ENCODE results near the gene TBC1D9B. TPM values are rescaled to one million over a fixed set of nuclear protein-coding genes. Genes with fewer than 3 reads are reported as not detected.
A peak's percentile ranks its signal among the peaks of the same experiment; 100 is the strongest.

TBC1D9B gene
- polyA plus RNA-seq, 6 donors from 2014 or later = 12.3 to 51.2 (median 21.7) TPM

DNA sequence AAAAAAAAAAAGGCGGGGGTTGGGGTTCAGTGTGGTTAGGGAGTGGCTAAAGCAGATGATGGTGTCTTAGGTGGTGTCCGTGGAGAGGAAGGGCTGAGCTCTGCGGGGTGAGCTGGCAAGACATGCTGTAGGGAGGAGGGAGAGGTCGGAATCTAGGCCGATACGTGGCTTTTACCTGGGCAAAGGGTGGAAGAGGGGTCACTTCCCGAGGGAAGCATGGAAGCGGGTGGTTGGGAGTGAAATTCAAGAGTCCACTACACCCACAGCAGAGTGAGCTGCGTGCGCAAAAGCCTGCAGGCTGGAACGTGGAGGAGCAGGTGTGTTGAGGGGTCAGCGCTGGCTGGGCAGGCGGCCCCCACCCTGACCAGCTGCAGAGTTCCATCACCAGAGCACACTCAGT is 17.8 kb downstream of the TBC1D9B start:
- H3K36me3 Mint-ChIP-seq = peaks cover 28 to 36% of the 10 kb centered on the region in 2 donors
- no peak for DNase-seq
- H3K4me3 Mint-ChIP-seq = no peak overlapping the region
- peak overlapping the region in 1 of 6 donors; percentile 95 for H3K27ac Mint-ChIP-seq
- peaks cover 4 to 6% (median 5%) of the 10 kb centered on the region in 3 donors for H3K4me1 Mint-ChIP-seq
- no peak for ATAC-seq (ENCODE audit: low read depth in 2 of 2)
- H3K27me3 Mint-ChIP-seq = no peaks in the 10 kb centered on the region
- H3K9me3 Mint-ChIP-seq = peaks cover 0 to 6% (median 1%) of the 10 kb centered on the region in 7 donors

GRCh38 chr5:179887802-179888201 is 19.9 kb downstream of the TBC1D9B start:
- peaks cover 4 to 6% (median 6%) of the 10 kb centered on the region in 3 donors for H3K4me1 Mint-ChIP-seq
- ATAC-seq (ENCODE audit: low read depth in 2 of 2) (no peak), DNase-seq (no peak)
- no peaks in the 10 kb centered on the region for H3K27me3 Mint-ChIP-seq
- H3K9me3 Mint-ChIP-seq = peaks cover 5 to 23% (median 15%) of the 10 kb centered on the region in 7 donors
- H3K4me3 Mint-ChIP-seq = no peak overlapping the region
- peaks cover 45 to 56% of the 10 kb centered on the region in 2 donors for H3K36me3 Mint-ChIP-seq
- H3K27ac Mint-ChIP-seq = peak overlapping the region in 2 of 6 donors; percentile 44 to 92

DNA sequence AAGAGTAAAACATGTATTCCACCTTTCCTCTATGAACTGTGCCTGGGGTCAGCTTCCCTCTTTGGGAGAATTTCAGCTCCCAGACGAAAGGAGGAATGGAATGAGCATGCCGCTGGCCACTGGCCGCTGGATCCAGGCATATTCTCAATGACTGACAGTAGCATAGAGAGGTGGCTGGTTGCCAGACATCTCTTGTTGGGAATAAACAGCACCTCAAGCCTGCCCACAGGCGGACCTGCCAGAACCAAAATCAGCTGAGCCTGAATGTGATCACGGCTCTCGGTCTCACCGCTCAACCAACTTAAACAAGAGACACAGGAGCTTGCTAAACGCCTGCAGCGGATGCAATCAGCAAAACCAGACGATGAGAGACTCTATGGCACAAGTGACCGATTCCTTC is 20.6 kb downstream of the TBC1D9B start:
- Mint-ChIP-seq H3K36me3 (peaks cover 45 to 56% of the 10 kb centered on the region in 2 donors), H3K27ac (no peak overlapping the region)

DNA sequence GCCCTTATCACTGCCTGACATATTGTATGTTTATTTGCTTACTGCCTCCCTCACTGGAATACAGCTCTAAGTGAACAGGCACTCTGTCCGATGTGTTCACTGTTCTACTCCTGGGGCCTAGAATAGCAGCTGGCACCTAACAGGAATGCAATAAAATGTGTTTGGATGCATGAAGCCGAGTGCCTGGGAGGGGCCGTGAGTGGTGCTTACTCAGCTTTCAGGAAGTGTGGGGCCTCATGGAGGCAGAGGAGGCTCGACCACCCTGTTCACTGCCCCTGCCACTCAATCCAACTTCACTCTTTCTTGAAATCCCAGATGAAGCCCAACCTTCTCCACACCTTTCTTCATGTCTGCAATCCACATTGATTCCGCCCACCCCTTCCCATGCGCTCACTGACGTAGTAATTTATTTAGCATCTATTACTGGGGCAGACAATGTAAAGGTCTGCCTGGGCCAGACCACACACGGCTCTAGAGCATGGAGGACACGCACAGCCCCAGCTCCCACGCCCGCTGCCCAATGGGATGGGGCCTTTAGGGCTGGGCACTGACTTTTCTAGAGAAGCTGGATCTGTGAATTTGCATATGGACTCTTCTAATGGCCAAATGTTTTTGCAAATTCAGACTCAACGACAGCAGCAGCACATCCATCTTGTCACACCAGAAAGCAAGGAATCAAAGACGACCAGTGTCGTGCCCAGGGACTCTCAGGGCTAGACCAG is 21.3 kb downstream of the TBC1D9B start:
- H3K4me1 Mint-ChIP-seq = peaks cover 4 to 6% (median 6%) of the 10 kb centered on the region in 3 donors
- no peak for ATAC-seq (ENCODE audit: low read depth in 2 of 2)
- no peak overlapping the region for H3K27ac Mint-ChIP-seq
- H3K27me3 Mint-ChIP-seq = no peaks in the 10 kb centered on the region
- no peak overlapping the region for H3K4me3 Mint-ChIP-seq
- peaks cover 5 to 30% (median 18%) of the 10 kb centered on the region in 7 donors for H3K9me3 Mint-ChIP-seq
- no peak for DNase-seq
- H3K36me3 Mint-ChIP-seq = peaks cover 46 to 56% of the 10 kb centered on the region in 2 donors

More for the DNA sequence above, 20.6 kb downstream of the TBC1D9B start:
- Mint-ChIP-seq H3K9me3 (peaks cover 5 to 29% (median 17%) of the 10 kb centered on the region in 7 donors), H3K4me1 (peaks cover 4 to 6% (median 6%) of the 10 kb centered on the region in 3 donors), H3K27me3 (no peaks in the 10 kb centered on the region), H3K4me3 (no peak overlapping the region)
- DNase-seq (no peak), ATAC-seq (ENCODE audit: low read depth in 2 of 2) (no peak)

- H3K27ac Mint-ChIP-seq = no peak overlapping the region
- H3K36me3 Mint-ChIP-seq = peaks cover 46 to 56% of the 10 kb centered on the region in 2 donors
These were observed 22.1 kb downstream of the TBC1D9B start for GRCh38 chr5:179885491-179886090.

DNA sequence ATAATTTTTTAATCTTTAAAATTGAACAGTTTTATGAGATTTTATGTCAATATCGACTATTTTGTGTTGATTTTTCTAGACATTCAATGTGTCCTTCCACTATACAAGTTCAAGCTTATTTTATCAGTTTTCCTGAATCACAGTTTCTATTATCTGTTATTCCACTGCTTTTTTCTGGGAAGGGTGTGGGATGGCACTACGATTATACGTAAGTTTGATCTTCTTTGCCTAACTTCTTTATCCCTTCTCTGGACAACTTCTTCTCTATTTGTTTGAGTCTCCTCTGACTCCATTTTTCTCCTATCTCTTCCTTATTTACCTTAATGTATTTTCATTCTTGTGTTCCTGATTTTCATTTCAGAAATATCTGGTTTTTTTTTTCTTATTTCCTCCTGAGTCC is 24.5 kb downstream of the TBC1D9B start:
- Mint-ChIP-seq H3K9me3 (peaks cover 5 to 30% (median 18%) of the 10 kb centered on the region in 7 donors), H3K36me3 (peaks cover 38 to 46% of the 10 kb centered on the region in 2 donors), H3K4me3 (no peak overlapping the region), H3K27ac (peak overlapping the region in 1 of 6 donors; percentile 17), H3K4me1 (peaks cover 4 to 6% (median 6%) of the 10 kb centered on the region in 3 donors), H3K27me3 (no peaks in the 10 kb centered on the region)
- DNase-seq = no peak
- ATAC-seq (ENCODE audit: low read depth in 2 of 2) = no peak

More at GRCh38 chr5:179885491-179886090, 22.1 kb downstream of the TBC1D9B start:
- DNase-seq (no peak), ATAC-seq (ENCODE audit: low read depth in 2 of 2) (no peak)
- H3K4me1 Mint-ChIP-seq = peaks cover 4 to 6% (median 6%) of the 10 kb centered on the region in 3 donors
- H3K4me3 Mint-ChIP-seq = no peak overlapping the region
- no peaks in the 10 kb centered on the region for H3K27me3 Mint-ChIP-seq
- H3K9me3 Mint-ChIP-seq = peaks cover 5 to 30% (median 18%) of the 10 kb centered on the region in 7 donors

DNA sequence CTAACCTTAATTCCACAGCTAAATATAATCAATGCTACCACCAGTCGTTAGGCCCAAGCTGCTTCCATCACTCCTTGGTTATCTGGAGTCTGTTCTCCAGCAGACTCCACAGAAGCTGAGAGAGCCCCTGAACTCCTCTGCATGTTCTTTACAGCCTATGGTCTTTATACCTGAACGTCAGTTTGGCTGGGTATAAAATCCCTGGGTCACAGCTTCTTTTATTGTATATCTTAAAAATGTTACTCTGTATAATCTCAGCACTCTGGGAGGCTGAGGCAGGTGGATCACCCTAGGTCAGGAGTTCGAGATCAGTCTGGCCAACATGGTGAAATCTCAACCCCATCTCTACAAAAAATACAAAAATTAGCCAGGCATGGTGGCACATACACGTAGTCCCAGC is 25.4 kb downstream of the TBC1D9B start:
- ATAC-seq (ENCODE audit: low read depth in 2 of 2) (no peak), DNase-seq (no peak)
- no peak overlapping the region for H3K4me3 Mint-ChIP-seq
- peaks cover 41 to 46% of the 10 kb centered on the region in 2 donors for H3K36me3 Mint-ChIP-seq
- peaks cover 6 to 9% (median 6%) of the 10 kb centered on the region in 3 donors for H3K4me1 Mint-ChIP-seq
- H3K27ac Mint-ChIP-seq = no peak overlapping the region
- H3K9me3 Mint-ChIP-seq = peaks cover 5 to 30% (median 18%) of the 10 kb centered on the region in 7 donors
- H3K27me3 Mint-ChIP-seq = no peaks in the 10 kb centered on the region

- peaks cover 28 to 39% of the 10 kb centered on the region in 2 donors for H3K36me3 Mint-ChIP-seq
- H3K4me3 Mint-ChIP-seq = no peak overlapping the region
- peaks cover 4 to 8% (median 5%) of the 10 kb centered on the region in 3 donors for H3K4me1 Mint-ChIP-seq
- DNase-seq (no peak), ATAC-seq (ENCODE audit: low read depth in 2 of 2) (no peak)
- H3K27me3 Mint-ChIP-seq = no peaks in the 10 kb centered on the region
- H3K9me3 Mint-ChIP-seq = peaks cover 5 to 29% (median 18%) of the 10 kb centered on the region in 7 donors
- peak overlapping the region in 4 of 6 donors; percentile 9 to 46 (median 22) for H3K27ac Mint-ChIP-seq
These were observed 26.7 kb downstream of the TBC1D9B start for GRCh38 chr5:179880848-179881590.

DNA sequence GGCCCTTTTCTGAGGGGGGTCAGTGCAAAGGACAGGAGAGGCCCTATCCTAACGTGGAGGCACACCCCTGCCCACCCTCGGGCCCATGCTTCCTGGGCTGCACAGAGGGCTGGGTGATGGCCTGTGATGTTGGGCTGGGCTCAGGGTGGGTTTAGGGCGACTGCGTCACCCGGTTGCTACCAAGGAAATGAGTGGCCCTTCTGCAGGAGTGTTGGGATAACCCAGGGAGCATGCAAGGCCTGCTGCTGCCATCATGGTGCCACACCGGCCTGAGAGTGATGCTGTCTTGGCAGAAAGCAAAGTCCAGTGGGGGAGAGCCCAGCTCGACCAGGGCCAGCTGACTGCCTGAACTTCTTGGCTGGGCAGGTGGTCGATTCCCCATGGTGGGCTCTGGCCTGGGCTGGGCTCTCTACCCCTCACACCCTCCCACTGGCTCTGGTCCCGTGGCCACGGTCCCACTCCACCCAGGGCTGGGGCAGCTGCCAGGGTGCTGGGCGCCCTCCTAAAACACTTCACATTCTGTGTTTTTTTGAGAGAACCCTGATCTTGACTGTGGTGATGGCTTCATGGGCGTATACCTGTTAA is 27.5 kb downstream of the TBC1D9B start:
- ATAC-seq (ENCODE audit: low read depth in 2 of 2) (no peak), DNase-seq (no peak)
- no peak overlapping the region for H3K4me3 Mint-ChIP-seq
- no peaks in the 10 kb centered on the region for H3K27me3 Mint-ChIP-seq
- peaks cover 0 to 4% (median 2%) of the 10 kb centered on the region in 3 donors for H3K4me1 Mint-ChIP-seq
- peaks cover 5 to 25% (median 18%) of the 10 kb centered on the region in 7 donors for H3K9me3 Mint-ChIP-seq
- H3K36me3 Mint-ChIP-seq = peaks cover 24 to 30% of the 10 kb centered on the region in 2 donors
- H3K27ac Mint-ChIP-seq = peak overlapping the region in 1 of 6 donors; percentile 49

DNA sequence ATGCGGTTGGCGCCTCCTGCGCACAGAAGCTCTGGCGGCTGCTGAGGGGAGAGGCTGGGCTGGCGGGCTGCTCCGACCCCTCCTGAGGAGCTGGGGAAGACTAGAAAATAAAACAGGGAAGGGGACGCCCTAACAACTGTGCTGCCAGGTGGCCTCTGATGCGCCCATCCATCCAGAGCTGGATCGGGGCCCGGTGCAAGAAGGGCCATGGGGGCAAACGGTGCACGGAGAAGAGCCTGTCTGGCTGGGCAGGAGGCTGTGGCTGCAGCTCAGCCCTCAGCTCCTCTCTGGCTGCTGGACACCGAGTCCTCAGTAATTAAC is 28.0 kb downstream of the TBC1D9B start:
- Mint-ChIP-seq H3K27ac (peak overlapping the region in 1 of 6 donors; percentile 11), H3K4me1 (peaks cover 0 to 4% (median 0%) of the 10 kb centered on the region in 3 donors)

GRCh38 chr5:179879003-179879689 is 28.6 kb downstream of the TBC1D9B start:
- DNase-seq (no peak), ATAC-seq (ENCODE audit: low read depth in 2 of 2) (no peak)
- peak overlapping the region in 1 of 6 donors; percentile 11 for H3K27ac Mint-ChIP-seq
- no peak overlapping the region for H3K4me3 Mint-ChIP-seq
- no peaks in the 10 kb centered on the region for H3K27me3 Mint-ChIP-seq
- peaks cover 5 to 20% (median 15%) of the 10 kb centered on the region in 7 donors for H3K9me3 Mint-ChIP-seq
- peaks cover 14 to 22% of the 10 kb centered on the region in 2 donors for H3K36me3 Mint-ChIP-seq
- peaks cover 0 to 4% (median 0%) of the 10 kb centered on the region in 3 donors for H3K4me1 Mint-ChIP-seq

More for the DNA sequence above, 28.0 kb downstream of the TBC1D9B start:
- no peak overlapping the region for H3K4me3 Mint-ChIP-seq
- no peaks in the 10 kb centered on the region for H3K27me3 Mint-ChIP-seq
- H3K9me3 Mint-ChIP-seq = peaks cover 5 to 22% (median 15%) of the 10 kb centered on the region in 7 donors
- peaks cover 19 to 25% of the 10 kb centered on the region in 2 donors for H3K36me3 Mint-ChIP-seq
- ATAC-seq (ENCODE audit: low read depth in 2 of 2) (no peak), DNase-seq (no peak)

GRCh38 chr5:179878222-179879002 is 29.3 kb downstream of the TBC1D9B start:
- no peak for ATAC-seq (ENCODE audit: low read depth in 2 of 2)
- peak overlapping the region in 1 of 6 donors; percentile 55 for H3K27ac Mint-ChIP-seq
- peaks cover 0 to 4% (median 0%) of the 10 kb centered on the region in 3 donors for H3K4me1 Mint-ChIP-seq
- no peak for DNase-seq
- H3K36me3 Mint-ChIP-seq = peaks cover 7 to 19% of the 10 kb centered on the region in 2 donors
- no peaks in the 10 kb centered on the region for H3K27me3 Mint-ChIP-seq
- H3K9me3 Mint-ChIP-seq = peaks cover 2 to 12% (median 10%) of the 10 kb centered on the region in 7 donors
- H3K4me3 Mint-ChIP-seq = no peak overlapping the region
